ENCODE results near the gene HOMER2.

DNA sequence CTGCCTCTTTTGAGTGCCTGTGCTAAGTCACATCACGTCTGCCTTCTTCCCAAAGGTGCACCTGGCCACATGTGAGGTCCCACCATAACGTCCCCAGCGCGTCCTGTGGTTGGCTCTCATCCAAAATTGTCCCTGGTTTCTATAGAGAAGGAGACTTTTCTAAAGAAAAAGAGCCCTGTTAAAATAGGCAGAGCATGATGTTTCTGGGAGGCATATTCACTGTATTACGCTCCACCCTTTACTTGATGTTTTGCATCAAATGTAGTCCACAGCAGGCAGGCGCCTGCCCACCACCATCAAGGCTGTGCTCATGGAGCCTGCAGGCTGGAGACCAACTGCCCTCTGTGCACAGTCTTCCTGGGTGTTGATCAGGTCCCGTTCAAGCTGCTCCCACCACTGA lies 106.8 kb downstream of the HOMER2 start:
- TF ChIP-seq, protein P1, sequence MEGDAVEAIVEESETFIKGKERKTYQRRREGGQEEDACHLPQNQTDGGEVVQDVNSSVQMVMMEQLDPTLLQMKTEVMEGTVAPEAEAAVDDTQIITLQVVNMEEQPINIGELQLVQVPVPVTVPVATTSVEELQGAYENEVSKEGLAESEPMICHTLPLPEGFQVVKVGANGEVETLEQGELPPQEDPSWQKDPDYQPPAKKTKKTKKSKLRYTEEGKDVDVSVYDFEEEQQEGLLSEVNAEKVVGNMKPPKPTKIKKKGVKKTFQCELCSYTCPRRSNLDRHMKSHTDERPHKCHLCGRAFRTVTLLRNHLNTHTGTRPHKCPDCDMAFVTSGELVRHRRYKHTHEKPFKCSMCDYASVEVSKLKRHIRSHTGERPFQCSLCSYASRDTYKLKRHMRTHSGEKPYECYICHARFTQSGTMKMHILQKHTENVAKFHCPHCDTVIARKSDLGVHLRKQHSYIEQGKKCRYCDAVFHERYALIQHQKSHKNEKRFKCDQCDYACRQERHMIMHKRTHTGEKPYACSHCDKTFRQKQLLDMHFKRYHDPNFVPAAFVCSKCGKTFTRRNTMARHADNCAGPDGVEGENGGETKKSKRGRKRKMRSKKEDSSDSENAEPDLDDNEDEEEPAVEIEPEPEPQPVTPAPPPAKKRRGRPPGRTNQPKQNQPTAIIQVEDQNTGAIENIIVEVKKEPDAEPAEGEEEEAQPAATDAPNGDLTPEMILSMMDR (IDR thresholded peaks at IDR 0.05): no peak
- no peak for TF ChIP-seq POLR2A (IDR thresholded peaks at IDR 0.05)

Data from esophagus squamous epithelium (tissue), 4 donors.